DOHH2 (cell line): ENCODE data around the gene LAMA3.

Experiments
- CTCF ChIP-seq: fragments of 200-600 bp; sonication (generic); IDR thresholded peaks from one replicate; pipeline ENCODE4 v1.5.1; 2014; ENCODE audit warnings: antibody characterized with exemption, mild to moderate bottlenecking, low read depth, low read length; ENCODE audit not compliant: poor library complexity, severe bottlenecking
- EZH2phosphoT487 ChIP-seq: fragments of 200-600 bp; sonication (generic); IDR thresholded peaks from 2 replicates; pipeline ENCODE4 v1.6.1; 2017; ENCODE audit warnings: borderline replicate concordance, mild to moderate bottlenecking, antibody characterized with exemption, low read length, moderate library complexity, mixed read lengths

- no peak for TF ChIP-seq CTCF
- no peak for TF ChIP-seq EZH2phosphoT487
Measured at GRCh38 chr18:23924813-23925212, 235.6 kb downstream of the LAMA3 start.
